HCT116 (cell line): Measurements from ENCODE around the gene PIGX. TPM values are rescaled to one million over a fixed set of nuclear protein-coding genes. Genes with fewer than 3 reads are reported as not detected.

Experiments used
- ATAC-seq: fragments of 200-7000 bp; cut with Tn5 transposase; 2 replicates; pipeline ENCODE4 v1.9.1; 2020; ENCODE audit warnings: mild to moderate bottlenecking, moderate library complexity
- BruUV-seq: library from RNA; stranded (reverse); fragments of 400-500 nt; replicated peaks from 2 replicates; lab custom pipeline; 2021; lab: Mats Ljungman, UMichigan
- CTCF ChIA-PET: fragments of 300-600 bp; sonication (Branson Sonifier 250); formaldehyde crosslinking; loops from one replicate; lab custom pipeline; 2021; ENCODE audit warnings: antibody characterized with exemption; lab: Charles Lee
- POLR2A ChIA-PET: fragments of 300-600, 350-600 bp; sonication (Branson Sonifier 250); formaldehyde crosslinking; loops from one replicate; lab custom pipeline; 2021; ENCODE audit warnings: antibody characterized with exemption; lab: Charles Lee
- RAD21 ChIA-PET, 2 experiments: fragments of 300-600 bp; sonication (Branson Sonifier 250); formaldehyde crosslinking; loops; one replicate each; lab custom pipeline; 2023; ENCODE audit warnings: low total read pairs in 2 of 2; ENCODE audit not compliant: uncharacterized antibody in 2 of 2, unreplicated experiment in 2 of 2, low non-redundant PET in 1 of 2; lab: Charles Lee
- DNase-seq: peaks from one replicate; pipeline ENCODE4 v3.0.0-alpha.2; 2010; ENCODE audit warnings: low read depth, low spot score
- H2AFZ ChIP-seq: fragments of 200-600 bp; shearing (Covaris generic), sonication (generic); 2 replicates; pipeline ENCODE4 v1.6.1; 2017; ENCODE audit warnings: low read depth, mixed run types, mixed read lengths, antibody characterized with exemption, low read length; ENCODE audit not compliant: poor library complexity, severe bottlenecking
- H3K27ac ChIP-seq: 2 replicates; pipeline ENCODE4 v1.5.1; 2012; ENCODE audit warnings: low read depth, low read length
- H3K27me3 ChIP-seq: fragments of 200-600 bp; sonication (generic); 2 replicates; pipeline ENCODE4 v1.6.1; 2016; ENCODE audit warnings: mixed run types, low read length, mixed read lengths; ENCODE audit not compliant: insufficient read depth
- H3K36me3 ChIP-seq, 2 experiments: fragments of 200-500 bp in 1 of 2; fragments of 200-600 bp in 1 of 2; sonication (Bioruptor generic) in 1 of 2; sonication (generic) in 1 of 2; 2 replicates each; pipeline versions ENCODE4 v1.5.1 to v1.6.1; 2014 to 2016; ENCODE audit warnings: low read length in 2 of 2, inconsistent platforms in 1 of 2, mixed read lengths in 1 of 2, mixed run types in 1 of 2; ENCODE audit not compliant: insufficient read depth in 2 of 2, control insufficient read depth in 1 of 2
- H3K4me1 ChIP-seq, 2 experiments: fragments of 200-600 bp in 1 of 2; sonication (generic) in 1 of 2; 2 replicates each; pipeline versions ENCODE4 v1.5.1 to v1.6.1; 2012 to 2017; ENCODE audit warnings: low read length in 2 of 2, inconsistent platforms in 1 of 2, mild to moderate bottlenecking in 1 of 2, mixed read lengths in 1 of 2, mixed run types in 1 of 2, moderate library complexity in 1 of 2; ENCODE audit not compliant: insufficient read depth in 2 of 2, control insufficient read depth in 1 of 2
- H3K4me2 ChIP-seq: fragments of 200-600 bp; sonication (generic); 2 replicates; pipeline ENCODE4 v1.6.1; 2017; ENCODE audit warnings: mixed run types, low read length, mixed read lengths
- H3K4me3 ChIP-seq, 2 experiments: fragments of 200-600 bp in 1 of 2; sonication (generic) in 1 of 2; replicated peaks in 1 of 2; 2 replicates each; pipeline ENCODE4 v1.5.1; 2011 to 2016; ENCODE audit warnings: low read length in 2 of 2, control low read depth in 1 of 2, low read depth in 1 of 2, mild to moderate bottlenecking in 1 of 2, mixed read lengths in 1 of 2, mixed run types in 1 of 2
- H3K79me2 ChIP-seq: fragments of 200-600 bp; sonication (generic); 2 replicates; pipeline ENCODE4 v1.6.1; 2017; ENCODE audit warnings: mild to moderate bottlenecking, mixed run types, low read length, moderate library complexity, mixed read lengths; ENCODE audit not compliant: insufficient read depth
- H3K9ac ChIP-seq: fragments of 200-600 bp; sonication (generic); 2 replicates; pipeline ENCODE4 v1.6.1; 2016; ENCODE audit warnings: low read length, mixed read lengths
- H3K9me2 ChIP-seq: fragments of 200-600 bp; sonication (generic), shearing (Covaris generic); 2 replicates; pipeline ENCODE4 v1.6.1; 2017; ENCODE audit warnings: mixed run types, mild to moderate bottlenecking, moderate library complexity; ENCODE audit not compliant: insufficient read depth
- H3K9me3 ChIP-seq, 2 experiments: fragments of 200-500 bp in 1 of 2; fragments of 200-600 bp in 1 of 2; sonication (Bioruptor generic) in 1 of 2; sonication (generic) in 1 of 2; 2 replicates each; pipeline ENCODE4 v1.6.1; 2014 to 2017; ENCODE audit warnings: low read length in 2 of 2, mixed read lengths in 2 of 2, inconsistent platforms in 1 of 2, low read depth in 1 of 2, mild to moderate bottlenecking in 1 of 2, mixed run types in 1 of 2, moderate library complexity in 1 of 2; ENCODE audit not compliant: control insufficient read depth in 1 of 2, insufficient read depth in 1 of 2
- H4K20me1 ChIP-seq: fragments of 200-600 bp; sonication (generic), shearing (Covaris generic); 2 replicates; pipeline ENCODE4 v1.6.1; 2017; ENCODE audit warnings: mixed run types, mild to moderate bottlenecking, moderate library complexity; ENCODE audit not compliant: insufficient read depth
- CBX3 ChIP-seq: IDR thresholded peaks from 2 replicates; pipeline ENCODE4 v1.6.1; 2012; ENCODE audit warnings: low read depth
- CEBPB ChIP-seq: IDR thresholded peaks from 2 replicates; pipeline ENCODE4 v1.6.1; 2012; ENCODE audit warnings: low read depth
- EGR1 ChIP-seq: IDR thresholded peaks from 2 replicates; pipeline ENCODE4 v1.6.1; 2012; ENCODE audit warnings: low read depth
- ELF1 ChIP-seq: IDR thresholded peaks from 2 replicates; pipeline ENCODE4 v1.6.1; 2012; ENCODE audit warnings: low read depth, borderline replicate concordance
- EZH2phosphoT487 ChIP-seq: fragments of 200-600 bp; IDR thresholded peaks from 2 replicates; pipeline ENCODE4 v1.6.1; 2018; ENCODE audit warnings: antibody characterized with exemption, borderline replicate concordance
- FOSL1 ChIP-seq: IDR thresholded peaks from 2 replicates; pipeline ENCODE4 v1.6.1; 2012; ENCODE audit warnings: low read depth
- JUND ChIP-seq: IDR thresholded peaks from 2 replicates; pipeline ENCODE4 v1.6.1; 2012
- POLR2AphosphoS5 ChIP-seq: IDR thresholded peaks from 2 replicates; pipeline ENCODE4 v1.6.1; 2011; ENCODE audit warnings: mild to moderate bottlenecking, low read depth, low read length, moderate library complexity
- SIN3A ChIP-seq: IDR thresholded peaks from 2 replicates; pipeline ENCODE4 v1.6.1; 2012; ENCODE audit warnings: low read depth
- SRF ChIP-seq: IDR thresholded peaks from 2 replicates; pipeline ENCODE4 v1.6.1; 2012; ENCODE audit warnings: low read depth
- YY1 ChIP-seq: IDR thresholded peaks from 2 replicates; pipeline ENCODE4 v1.6.1; 2011; ENCODE audit warnings: low read length, low read depth, moderate library complexity, mild to moderate bottlenecking; ENCODE audit not compliant: insufficient replicate concordance; ENCODE audit errors: extremely low read depth
- ZFX ChIP-seq: fragments of 450-650 bp; IDR thresholded peaks from 2 replicates; pipeline ENCODE4 v1.6.1; 2017
- ZNF274 ChIP-seq: fragments of 200-500 bp; sonication (Bioruptor generic); IDR thresholded peaks from 2 replicates; pipeline ENCODE4 v1.6.1; 2014; ENCODE audit warnings: mild to moderate bottlenecking, low read depth, low read length, inconsistent platforms
- intact Hi-C: fragments of 100-400 bp; cut with micrococcal nuclease; formaldehyde crosslinking; loops from 2 replicates; pipeline ENCODE4 v1.10.0; 2022
- total RNA-seq: library from RNA; stranded (reverse); gene quantifications from one replicate; pipeline ENCODE4 v1.2.1, GENCODE V29; 2021; ENCODE audit not compliant: unreplicated experiment
- TF ChIP-seq, protein P1 (sequence below): IDR thresholded peaks from 2 replicates; pipeline ENCODE4 v1.6.1; 2012
- TF ChIP-seq, protein P2 (sequence below), 3 experiments: fragments of 200-600 bp in 1 of 3; sonication (generic) in 1 of 3; IDR thresholded peaks in 2 of 3; conservative IDR thresholded peaks in 1 of 3; 2 replicates each; pipeline ENCODE4 v1.5.1; 2012 to 2017; ENCODE audit warnings: low read depth in 2 of 3, low read length in 2 of 3, antibody characterized with exemption in 1 of 3, borderline replicate concordance in 1 of 3, control low read depth in 1 of 3, mild to moderate bottlenecking in 1 of 3, mixed read lengths in 1 of 3, mixed run types in 1 of 3, moderate library complexity in 1 of 3; ENCODE audit not compliant: insufficient read depth in 1 of 3
- TF ChIP-seq, protein P3 (sequence below): IDR thresholded peaks from 2 replicates; pipeline ENCODE4 v1.6.1; 2012; ENCODE audit warnings: low read depth

The PIGX gene
- total RNA-seq, 1 experiment from 2014 or later, result 27.2 TPM

DNA sequence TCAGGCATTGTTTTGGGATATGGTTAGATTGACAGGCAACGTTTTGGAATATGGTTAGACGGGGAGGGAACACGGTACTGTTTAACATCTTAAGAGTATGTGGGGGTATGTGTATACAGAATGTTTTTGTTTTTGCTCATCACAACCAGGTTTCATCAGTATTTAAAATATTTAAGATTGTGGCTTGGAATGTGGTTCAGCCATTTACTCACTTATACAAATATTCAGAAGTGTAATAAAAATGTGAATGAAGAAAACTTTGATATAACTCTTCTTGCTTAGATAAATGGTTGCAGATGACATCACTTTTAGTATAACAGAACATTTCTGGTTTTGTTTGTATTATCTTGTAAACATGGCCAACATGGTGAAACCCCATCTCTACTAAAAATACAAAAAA, 23.6 kb downstream of the PIGX start:
- peaks cover 9% of the 10 kb centered on the region for H3K79me2 ChIP-seq
- no peak for TF ChIP-seq SIN3A
- RAD21 ChIA-PET, result no interaction called here
- H3K9me3 ChIP-seq, result no peaks in the 10 kb centered on the region
- H3K27ac ChIP-seq, result no peak overlapping the region
- H3K4me2 ChIP-seq, result no peak overlapping the region
- BruUV-seq, result no TSS peak
- no peak overlapping the region for H2AFZ ChIP-seq
- no peak for DNase-seq
- no peak overlapping the region for H3K4me3 ChIP-seq
- intact Hi-C loops, result no loop called here
- H3K4me1 ChIP-seq, result peaks cover 0 to under 1% of the 10 kb centered on the region in 2 experiments; a peak in 1 of 4 replicates
- POLR2A ChIA-PET, result no interaction called here
- no peak overlapping the region for H3K9ac ChIP-seq
- no peaks in the 10 kb centered on the region for H3K36me3 ChIP-seq
- CTCF ChIA-PET, result no interaction called here
- no peaks in the 10 kb centered on the region for H3K9me2 ChIP-seq
- ATAC-seq, result no peak
- no peaks in the 10 kb centered on the region for H4K20me1 ChIP-seq
- H3K27me3 ChIP-seq, result no peaks in the 10 kb centered on the region

DNA sequence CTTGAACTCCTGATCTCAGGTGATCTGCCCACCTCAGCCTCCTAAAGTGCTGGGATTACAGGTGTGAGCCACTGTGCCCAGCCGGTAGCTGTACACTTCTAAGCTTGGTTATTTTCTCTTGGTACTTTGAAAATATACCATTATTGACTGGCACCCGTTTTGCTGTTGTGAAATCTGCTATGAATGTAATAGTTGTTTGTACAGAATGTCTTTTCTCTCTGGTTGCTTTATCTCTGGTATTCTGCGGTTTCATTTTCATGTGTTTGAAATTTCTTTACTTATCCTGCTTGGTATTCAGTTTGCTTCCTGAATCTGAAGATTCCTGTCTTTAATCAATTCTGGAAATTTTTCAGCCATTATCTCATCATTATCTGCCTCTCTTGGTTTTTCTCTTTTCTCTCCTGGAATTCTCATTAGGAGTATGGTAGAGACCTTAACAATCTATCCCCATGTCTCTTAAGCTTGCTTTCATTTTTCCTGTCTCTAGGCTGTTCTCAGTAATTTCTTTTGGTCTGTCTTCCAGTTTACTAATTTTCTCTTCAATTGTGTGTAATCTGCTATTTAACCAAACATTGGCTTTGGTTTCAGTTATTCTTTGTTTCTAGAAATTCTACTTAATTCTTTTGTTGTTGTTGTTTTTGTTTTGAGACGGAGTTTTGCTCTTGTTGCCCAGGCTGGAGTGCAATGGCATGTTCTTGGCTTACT, 24.6 kb downstream of the PIGX start:
- no peaks in the 10 kb centered on the region for H4K20me1 ChIP-seq
- no peaks in the 10 kb centered on the region for H3K9me3 ChIP-seq
- H3K4me2 ChIP-seq, result no peak overlapping the region
- peaks cover 3 to 11% of the 10 kb centered on the region in 2 experiments; a peak in 3 of 4 replicates for H3K4me1 ChIP-seq
- no peaks in the 10 kb centered on the region for H3K9me2 ChIP-seq
- H3K4me3 ChIP-seq, result no peak overlapping the region
- H2AFZ ChIP-seq, result no peak overlapping the region
- H3K27me3 ChIP-seq, result no peaks in the 10 kb centered on the region
- H3K27ac ChIP-seq, result no peak overlapping the region
- intact Hi-C loops, result no loop called here
- H3K79me2 ChIP-seq, result peaks cover 20% of the 10 kb centered on the region
- CTCF ChIA-PET, result no interaction called here
- ATAC-seq (no peak), DNase-seq (no peak)
- RAD21 ChIA-PET, result no interaction called here
- no peak overlapping the region for H3K9ac ChIP-seq
- no peaks in the 10 kb centered on the region for H3K36me3 ChIP-seq
- no TSS peak for BruUV-seq
- POLR2A ChIA-PET, result no interaction called here
- no peak for TF ChIP-seq YY1
- TF ChIP-seq, protein P1, sequence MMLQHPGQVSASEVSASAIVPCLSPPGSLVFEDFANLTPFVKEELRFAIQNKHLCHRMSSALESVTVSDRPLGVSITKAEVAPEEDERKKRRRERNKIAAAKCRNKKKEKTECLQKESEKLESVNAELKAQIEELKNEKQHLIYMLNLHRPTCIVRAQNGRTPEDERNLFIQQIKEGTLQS, result no peak
- no peak for TF ChIP-seq CBX3
- TF ChIP-seq, protein P2, sequence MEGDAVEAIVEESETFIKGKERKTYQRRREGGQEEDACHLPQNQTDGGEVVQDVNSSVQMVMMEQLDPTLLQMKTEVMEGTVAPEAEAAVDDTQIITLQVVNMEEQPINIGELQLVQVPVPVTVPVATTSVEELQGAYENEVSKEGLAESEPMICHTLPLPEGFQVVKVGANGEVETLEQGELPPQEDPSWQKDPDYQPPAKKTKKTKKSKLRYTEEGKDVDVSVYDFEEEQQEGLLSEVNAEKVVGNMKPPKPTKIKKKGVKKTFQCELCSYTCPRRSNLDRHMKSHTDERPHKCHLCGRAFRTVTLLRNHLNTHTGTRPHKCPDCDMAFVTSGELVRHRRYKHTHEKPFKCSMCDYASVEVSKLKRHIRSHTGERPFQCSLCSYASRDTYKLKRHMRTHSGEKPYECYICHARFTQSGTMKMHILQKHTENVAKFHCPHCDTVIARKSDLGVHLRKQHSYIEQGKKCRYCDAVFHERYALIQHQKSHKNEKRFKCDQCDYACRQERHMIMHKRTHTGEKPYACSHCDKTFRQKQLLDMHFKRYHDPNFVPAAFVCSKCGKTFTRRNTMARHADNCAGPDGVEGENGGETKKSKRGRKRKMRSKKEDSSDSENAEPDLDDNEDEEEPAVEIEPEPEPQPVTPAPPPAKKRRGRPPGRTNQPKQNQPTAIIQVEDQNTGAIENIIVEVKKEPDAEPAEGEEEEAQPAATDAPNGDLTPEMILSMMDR (IDR thresholded peaks at IDR 0.05 in 2 of 3, conservative IDR thresholded peaks at IDR 0.05 in 1 of 3; ENCODE audit: borderline replicate concordance in 1 of 3, insufficient read depth in 1 of 3, low read depth in 2 of 3, low read length in 2 of 3), result no peak
- TF ChIP-seq EGR1, result no peak
- TF ChIP-seq SIN3A, result no peak
- no peak for TF ChIP-seq FOSL1
- TF ChIP-seq CEBPB, result no peak
- no peak for TF ChIP-seq POLR2AphosphoS5
- no peak for TF ChIP-seq JUND
- TF ChIP-seq SRF, result no peak
- no peak for TF ChIP-seq ZFX
- TF ChIP-seq EZH2phosphoT487, result no peak
- TF ChIP-seq ELF1, result no peak
- TF ChIP-seq ZNF274, result no peak
- TF ChIP-seq, protein P3, sequence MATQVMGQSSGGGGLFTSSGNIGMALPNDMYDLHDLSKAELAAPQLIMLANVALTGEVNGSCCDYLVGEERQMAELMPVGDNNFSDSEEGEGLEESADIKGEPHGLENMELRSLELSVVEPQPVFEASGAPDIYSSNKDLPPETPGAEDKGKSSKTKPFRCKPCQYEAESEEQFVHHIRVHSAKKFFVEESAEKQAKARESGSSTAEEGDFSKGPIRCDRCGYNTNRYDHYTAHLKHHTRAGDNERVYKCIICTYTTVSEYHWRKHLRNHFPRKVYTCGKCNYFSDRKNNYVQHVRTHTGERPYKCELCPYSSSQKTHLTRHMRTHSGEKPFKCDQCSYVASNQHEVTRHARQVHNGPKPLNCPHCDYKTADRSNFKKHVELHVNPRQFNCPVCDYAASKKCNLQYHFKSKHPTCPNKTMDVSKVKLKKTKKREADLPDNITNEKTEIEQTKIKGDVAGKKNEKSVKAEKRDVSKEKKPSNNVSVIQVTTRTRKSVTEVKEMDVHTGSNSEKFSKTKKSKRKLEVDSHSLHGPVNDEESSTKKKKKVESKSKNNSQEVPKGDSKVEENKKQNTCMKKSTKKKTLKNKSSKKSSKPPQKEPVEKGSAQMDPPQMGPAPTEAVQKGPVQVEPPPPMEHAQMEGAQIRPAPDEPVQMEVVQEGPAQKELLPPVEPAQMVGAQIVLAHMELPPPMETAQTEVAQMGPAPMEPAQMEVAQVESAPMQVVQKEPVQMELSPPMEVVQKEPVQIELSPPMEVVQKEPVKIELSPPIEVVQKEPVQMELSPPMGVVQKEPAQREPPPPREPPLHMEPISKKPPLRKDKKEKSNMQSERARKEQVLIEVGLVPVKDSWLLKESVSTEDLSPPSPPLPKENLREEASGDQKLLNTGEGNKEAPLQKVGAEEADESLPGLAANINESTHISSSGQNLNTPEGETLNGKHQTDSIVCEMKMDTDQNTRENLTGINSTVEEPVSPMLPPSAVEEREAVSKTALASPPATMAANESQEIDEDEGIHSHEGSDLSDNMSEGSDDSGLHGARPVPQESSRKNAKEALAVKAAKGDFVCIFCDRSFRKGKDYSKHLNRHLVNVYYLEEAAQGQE, result no peak
